Measurements from ENCODE around the gene CIITA. TPM values are rescaled to one million over a fixed set of nuclear protein-coding genes. Genes with fewer than 3 reads are reported as not detected.
"Not testable (repeated sequence)": the region's sequence is repeated elsewhere in the genome, so short reads cannot be mapped to it uniquely, and the experiment has no call there.

Gene CIITA
- total RNA-seq, 2 donors from 2014 or later: 10.0 to 11.9 TPM

DNA sequence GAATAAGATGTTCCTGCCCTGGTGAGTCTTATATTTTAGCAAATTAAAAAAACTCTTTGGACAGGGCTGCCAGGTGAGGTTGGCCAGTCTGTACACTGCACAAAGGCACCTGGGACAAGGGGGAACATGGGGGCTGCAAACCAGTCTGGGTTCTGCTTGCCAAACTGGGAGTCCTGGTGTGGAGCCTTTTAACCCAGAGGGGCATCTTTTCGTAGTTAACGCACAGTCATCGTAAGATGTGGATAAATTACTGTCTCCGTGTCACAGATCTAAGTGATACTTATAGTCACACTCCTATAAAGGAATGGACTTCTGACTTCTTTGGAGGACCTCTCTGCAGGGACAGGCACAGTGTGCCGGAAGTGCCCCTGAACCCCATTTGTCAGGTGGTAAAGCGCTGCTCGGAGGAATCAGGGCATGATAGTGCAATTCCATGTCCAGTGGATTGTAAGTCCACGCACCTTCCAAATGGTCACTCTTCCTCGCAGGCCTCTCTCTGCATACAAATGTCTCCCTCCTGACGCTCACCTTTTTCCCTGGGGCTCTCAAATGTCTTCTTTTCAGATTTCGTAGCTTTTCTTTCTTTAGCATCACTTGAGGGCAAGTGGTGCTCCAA is 50.6 kb downstream of the CIITA start:
- intact Hi-C loops (cut with DNase I): loop anchor here in 1 of 2 donors (10.0 kb wide), 1 partner anchor 173 kb away; no protein-coding TSS in a partner anchor
- DNase-seq (ENCODE audit: low spot score): no peak

DNA sequence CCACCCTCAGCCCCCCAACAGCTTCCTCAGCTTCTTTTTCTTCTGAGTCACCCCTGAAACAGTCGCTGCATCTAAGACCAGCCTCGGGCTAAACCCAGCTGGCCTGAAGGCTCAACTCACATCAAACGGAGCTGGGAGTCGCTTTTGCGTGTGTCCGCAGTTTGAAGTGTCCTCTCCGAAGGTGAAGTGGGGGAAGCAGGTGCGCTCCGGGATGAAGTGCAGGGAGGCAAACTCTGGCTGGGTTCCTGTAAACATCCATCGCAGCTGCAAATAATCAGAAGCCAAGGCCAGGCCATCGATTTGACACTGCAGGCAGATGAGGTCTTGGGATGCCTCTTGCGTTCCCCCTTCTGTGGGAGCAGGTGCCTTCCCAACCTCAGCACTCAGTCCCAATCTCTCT is 52.1 kb downstream of the CIITA start:
- DNase-seq (ENCODE audit: low spot score): not testable (repeated sequence)
- intact Hi-C loops (cut with DNase I): loop anchor here in 1 of 2 donors (10.0 kb wide), 1 partner anchor 174 kb away; no protein-coding TSS in a partner anchor

- no peak for DNase-seq (ENCODE audit: low spot score)
- intact Hi-C loops (cut with DNase I): loop anchor here in 1 of 2 donors (10.0 kb wide), 1 partner anchor 175 kb away; no protein-coding TSS in a partner anchor
Measured at GRCh38 chr16:10929853-10930754, 53.1 kb downstream of the CIITA start.

GRCh38 chr16:10930755-10931093 is 53.7 kb downstream of the CIITA start:
- intact Hi-C loops (cut with DNase I): no loop called here
- DNase-seq (ENCODE audit: low spot score): no peak

DNA sequence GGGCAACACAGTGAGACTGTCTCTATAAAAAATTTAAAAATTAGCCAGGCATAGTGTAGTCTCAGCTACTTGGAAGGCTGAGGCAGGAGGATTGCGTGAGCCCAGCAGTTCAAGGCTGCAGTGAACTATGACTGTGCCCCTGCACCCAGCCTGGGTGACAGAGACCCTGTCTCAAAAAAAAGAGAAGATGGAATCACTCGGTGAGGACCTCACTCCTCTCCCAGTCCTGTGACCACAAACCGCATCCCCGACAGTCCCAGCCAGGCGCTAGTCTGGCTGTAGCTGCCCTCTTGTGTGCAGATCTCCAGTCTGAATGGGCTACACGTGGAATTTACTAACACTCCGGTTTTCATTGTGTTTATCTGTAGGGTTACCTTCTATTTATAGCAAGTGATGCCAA is 54.1 kb downstream of the CIITA start:
- intact Hi-C loops (cut with DNase I): no loop called here

DNA sequence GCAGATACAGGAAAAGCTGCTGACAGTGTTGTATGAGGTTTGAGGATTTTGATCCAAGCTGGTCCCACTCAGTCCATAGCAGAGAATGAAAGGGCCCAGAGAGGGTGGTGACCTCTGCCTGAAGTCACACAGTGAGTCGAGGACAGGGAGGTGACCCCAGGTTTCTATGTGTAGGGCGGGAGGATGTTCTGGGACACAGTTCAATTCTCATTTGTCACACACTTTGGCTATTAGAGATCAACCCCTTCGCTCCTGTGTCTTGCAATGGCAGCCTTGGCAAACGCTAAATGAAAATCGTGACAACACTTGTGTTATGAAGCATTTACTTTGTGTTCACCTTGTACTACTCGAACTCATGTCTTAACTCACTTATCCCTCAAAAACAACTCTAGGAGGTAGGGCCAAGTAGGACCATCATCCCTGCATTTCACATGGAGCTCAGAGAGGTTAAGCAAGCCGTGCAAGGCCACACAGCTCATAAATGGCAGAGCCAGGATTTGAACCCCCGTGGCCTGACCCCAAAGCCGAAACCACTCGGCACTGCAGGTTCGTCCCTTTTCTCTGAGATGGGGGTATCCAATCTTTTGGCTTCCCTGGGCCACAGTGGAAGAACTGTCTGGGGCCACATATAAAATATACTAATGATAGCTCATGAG is 55.1 kb downstream of the CIITA start:
- no peak for DNase-seq (ENCODE audit: low spot score)
- intact Hi-C loops (cut with DNase I): no loop called here

More for the DNA sequence above, 54.1 kb downstream of the CIITA start:
- no peak for DNase-seq (ENCODE audit: low spot score)

DNA sequence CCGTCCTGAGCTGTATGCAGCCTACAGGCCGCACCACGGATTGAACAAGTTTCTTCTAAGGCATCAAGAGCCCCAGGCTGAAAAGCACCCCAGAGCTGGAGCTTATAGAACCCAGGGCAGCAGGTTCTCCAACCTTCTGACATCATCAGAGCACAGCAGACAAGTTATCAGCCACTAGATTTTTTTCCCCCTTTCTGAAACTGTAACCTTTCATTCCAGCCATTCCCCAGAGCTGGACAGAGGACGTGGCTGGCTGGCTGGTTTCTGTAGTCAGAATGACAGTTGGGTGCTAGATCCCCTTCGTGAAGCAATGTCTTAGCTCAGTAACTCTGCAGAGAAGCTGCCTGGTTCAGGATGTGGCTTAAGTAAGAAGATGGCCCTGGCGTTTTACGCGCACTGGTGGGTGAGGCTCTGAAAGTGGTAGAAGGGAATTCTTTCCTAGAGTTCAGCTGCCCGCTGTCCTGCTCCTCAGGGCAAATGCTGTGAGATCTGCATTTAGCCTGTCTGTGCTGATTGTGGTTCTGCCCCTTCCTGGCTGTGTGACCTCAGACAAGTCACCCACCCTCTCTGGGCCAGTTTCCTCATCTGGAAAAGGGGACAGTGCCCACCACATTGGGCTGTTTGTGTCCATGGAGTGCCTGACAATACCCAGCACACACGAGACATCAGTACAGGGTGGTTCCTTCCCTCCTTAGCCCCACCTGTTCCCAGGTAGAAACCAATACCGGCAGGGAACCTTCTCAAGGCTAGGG is 56.1 kb downstream of the CIITA start:
- intact Hi-C loops (cut with DNase I): no loop called here
- no peak for DNase-seq (ENCODE audit: low spot score)

DNA sequence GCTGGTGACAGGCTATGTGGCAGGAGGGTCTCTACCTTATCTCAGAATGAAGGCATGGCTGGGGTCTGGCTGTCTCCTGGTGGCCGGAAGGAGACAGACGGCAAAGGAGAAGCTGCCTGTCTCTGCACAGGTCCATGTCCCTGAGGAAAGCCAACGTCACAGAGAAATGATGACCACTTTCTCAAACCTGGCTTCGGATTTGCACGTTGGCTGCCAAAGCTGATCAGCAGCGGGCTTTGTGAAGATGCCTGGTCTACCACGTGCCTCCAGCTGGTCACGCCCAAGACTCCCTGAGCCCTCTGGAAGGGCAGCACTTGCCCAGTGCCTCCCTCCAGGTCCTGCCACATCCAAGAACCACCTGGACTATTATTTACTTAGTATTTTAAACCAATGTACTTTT is 56.9 kb downstream of the CIITA start:
- DNase-seq (ENCODE audit: low spot score): no peak
- intact Hi-C loops (cut with DNase I): no loop called here

- intact Hi-C loops (cut with DNase I): no loop called here
Measured at GRCh38 chr16:10934325-10935107, 57.5 kb downstream of the CIITA start.

DNA sequence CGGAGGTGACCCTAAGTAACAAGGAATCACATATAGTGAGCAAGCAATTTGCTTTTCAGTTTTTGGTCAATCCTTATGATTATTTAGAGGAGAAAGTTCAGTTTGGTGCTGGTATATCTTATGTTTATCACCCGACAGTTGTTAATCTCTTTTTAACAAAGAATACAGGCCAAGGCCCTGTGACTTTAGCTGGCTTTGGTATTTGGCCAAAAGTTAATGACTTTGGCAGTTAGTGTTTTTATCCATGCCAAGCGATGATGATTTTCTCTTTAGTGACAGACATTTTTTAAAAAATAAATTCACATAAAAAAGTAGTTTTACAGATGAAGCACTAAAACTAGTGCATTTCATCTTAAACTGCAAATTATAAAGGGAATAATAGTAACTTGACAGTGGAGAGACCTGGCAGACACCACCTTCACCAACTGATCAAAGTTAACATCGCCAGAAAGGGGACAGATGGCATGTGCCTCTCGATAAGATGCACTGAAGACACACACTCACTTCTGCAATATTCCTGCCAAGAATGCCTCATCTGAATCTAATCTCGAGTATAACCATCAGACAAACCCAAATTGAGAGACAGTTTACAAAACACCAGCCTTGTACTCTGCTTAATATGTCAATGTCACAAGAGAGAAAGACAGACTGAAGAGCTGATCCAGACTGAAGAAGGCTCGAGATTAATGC is 58.4 kb downstream of the CIITA start:
- DNase-seq (ENCODE audit: low spot score): peak; percentile 6
- intact Hi-C loops (cut with DNase I): no loop called here

More at GRCh38 chr16:10934325-10935107, 57.5 kb downstream of the CIITA start:
- DNase-seq (ENCODE audit: low spot score): no peak

- DNase-seq (ENCODE audit: low spot score): peak; percentile 31
- intact Hi-C loops (cut with DNase I): no loop called here
Measured at GRCh38 chr16:10936272-10936984, 59.4 kb downstream of the CIITA start.

GRCh38 chr16:10937068-10937859 is 60.3 kb downstream of the CIITA start:
- peak; percentile 64 for DNase-seq (ENCODE audit: low spot score)
- intact Hi-C loops (cut with DNase I): no loop called here

DNA sequence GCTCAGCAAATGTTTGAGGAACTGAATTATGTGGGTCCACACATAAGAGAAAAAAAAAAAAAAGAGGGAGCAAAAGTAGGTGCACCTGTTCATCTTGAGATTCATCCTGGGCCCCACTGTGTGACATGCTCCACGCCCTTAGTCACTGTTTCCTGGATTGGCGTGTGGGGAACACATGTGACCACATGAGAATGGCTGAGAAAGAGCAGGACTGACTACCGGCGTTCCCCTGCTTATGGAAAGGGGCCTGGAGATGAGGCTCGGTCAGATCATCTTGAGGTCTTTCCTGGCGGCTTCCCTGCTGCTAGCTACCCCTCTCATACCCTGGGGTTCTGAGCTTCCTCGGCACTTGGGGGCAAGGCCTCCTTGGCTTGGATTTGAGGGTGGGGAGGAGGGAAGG is 61.3 kb downstream of the CIITA start:
- peak; percentile 62 for DNase-seq (ENCODE audit: low spot score)

DNA sequence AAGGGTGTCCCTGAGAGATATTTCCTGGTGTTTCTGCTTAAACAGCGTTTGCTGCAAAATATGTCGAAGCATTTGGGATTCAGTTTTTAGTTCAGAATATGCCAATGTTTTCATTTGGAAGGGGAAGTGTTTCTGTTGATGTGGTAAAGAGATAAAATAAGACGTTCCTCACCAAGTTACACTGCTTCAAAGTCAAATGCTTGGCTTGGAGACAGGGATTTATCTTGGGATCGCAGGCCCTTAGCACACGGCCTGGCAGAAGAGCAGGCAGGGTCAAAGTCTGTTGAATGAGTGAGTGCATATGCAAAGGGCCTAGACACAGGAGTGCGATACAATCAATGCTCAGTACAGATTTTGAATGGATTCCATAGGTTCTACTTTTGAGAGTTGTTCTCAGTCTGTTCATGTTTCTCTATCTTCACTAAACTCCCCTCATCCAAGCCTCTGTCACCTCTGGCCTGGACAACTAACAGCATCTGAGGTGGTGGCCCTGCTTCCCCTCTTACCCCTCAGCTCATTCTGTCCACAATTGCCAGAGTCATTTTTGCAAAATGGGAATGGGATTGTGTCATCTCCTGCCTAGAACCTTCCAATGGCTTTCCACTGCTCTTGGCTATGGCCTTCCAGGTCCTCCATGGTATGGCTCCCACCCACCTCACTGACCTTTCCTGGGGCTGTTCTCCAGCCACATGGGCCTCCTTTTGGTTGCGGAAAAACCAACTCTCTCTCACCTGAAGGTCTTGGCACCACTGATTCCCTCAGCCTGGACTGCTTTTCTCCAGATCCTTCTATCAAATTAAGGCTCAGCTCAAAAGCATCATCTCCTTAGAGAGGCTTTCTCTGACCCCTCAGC is 62.0 kb downstream of the CIITA start:
- intact Hi-C loops (cut with DNase I): no loop called here

More for the DNA sequence above, 61.3 kb downstream of the CIITA start:
- intact Hi-C loops (cut with DNase I): no loop called here

GRCh38 chr16:10939649-10940234 is 62.7 kb downstream of the CIITA start:
- DNase-seq (ENCODE audit: low spot score): peak; percentile 46
- intact Hi-C loops (cut with DNase I): loop anchor here in 1 of 2 donors (5.0 kb wide), 1 partner anchor 1767 kb away; no protein-coding TSS in a partner anchor

More for the DNA sequence above, 62.0 kb downstream of the CIITA start:
- DNase-seq (ENCODE audit: low spot score): no peak

Measured in posterior vena cava (tissue), 2 donors.